ENCODE data around the gene PIK3R5. TPM values are rescaled to one million over a fixed set of nuclear protein-coding genes. Genes with fewer than 3 reads are reported as not detected.
"Not testable (repeated sequence)": the region's sequence is repeated elsewhere in the genome, so short reads cannot be mapped to it uniquely, and the experiment has no call there.

PIK3R5 gene
- total RNA-seq, 1 donor from 2014 or later, result not detected

- peaks cover 2% of the 10 kb centered on the region for H3K27me3 Mint-ChIP-seq (ENCODE audit: low read depth)
- no peaks in the 10 kb centered on the region for H3K9me3 Mint-ChIP-seq (ENCODE audit: low read depth)
- TF ChIP-seq CTCF (IDR thresholded peaks at IDR 0.05), result peak; percentile 82
- DNase-seq (ENCODE audit: low spot score), result no peak
- H3K36me3 Mint-ChIP-seq (ENCODE audit: low read depth), result no peaks in the 10 kb centered on the region
- H3K27ac Mint-ChIP-seq (ENCODE audit: unreplicated experiment), result no peak overlapping the region
- no peak overlapping the region for H3K4me3 Mint-ChIP-seq (ENCODE audit: unreplicated experiment)
- no peaks in the 10 kb centered on the region for H3K4me1 Mint-ChIP-seq (ENCODE audit: low read depth)
Measured at GRCh38 chr17:8994319-8994718, 28.8 kb upstream of the PIK3R5 start.

- no peak overlapping the region for H3K27ac Mint-ChIP-seq (ENCODE audit: unreplicated experiment)
- TF ChIP-seq CTCF (IDR thresholded peaks at IDR 0.05), result peak; percentile 89
- no peaks in the 10 kb centered on the region for H3K4me1 Mint-ChIP-seq (ENCODE audit: low read depth)
- H3K4me3 Mint-ChIP-seq (ENCODE audit: unreplicated experiment), result no peak overlapping the region
- H3K27me3 Mint-ChIP-seq (ENCODE audit: low read depth), result peaks cover 2% of the 10 kb centered on the region
- no peaks in the 10 kb centered on the region for H3K9me3 Mint-ChIP-seq (ENCODE audit: low read depth)
- H3K36me3 Mint-ChIP-seq (ENCODE audit: low read depth), result no peaks in the 10 kb centered on the region
- DNase-seq (ENCODE audit: low spot score), result no peak
Measured at GRCh38 chr17:8991514-8992285, 26.2 kb upstream of the PIK3R5 start.

- not testable (repeated sequence) for H3K36me3 Mint-ChIP-seq (ENCODE audit: low read depth); H3K9me3 Mint-ChIP-seq (ENCODE audit: low read depth); H3K4me1 Mint-ChIP-seq (ENCODE audit: low read depth); DNase-seq (ENCODE audit: low spot score); H3K27ac Mint-ChIP-seq (ENCODE audit: unreplicated experiment); H3K4me3 Mint-ChIP-seq (ENCODE audit: unreplicated experiment); H3K27me3 Mint-ChIP-seq (ENCODE audit: low read depth)
Measured at GRCh38 chr17:8988263-8988935, 22.9 kb upstream of the PIK3R5 start.

GRCh38 chr17:8986295-8986694 lies 20.8 kb upstream of the PIK3R5 start:
- peaks cover 2% of the 10 kb centered on the region for H3K4me1 Mint-ChIP-seq (ENCODE audit: low read depth)
- peaks cover 3% of the 10 kb centered on the region for H3K36me3 Mint-ChIP-seq (ENCODE audit: low read depth)
- no peak overlapping the region for H3K4me3 Mint-ChIP-seq (ENCODE audit: unreplicated experiment)
- H3K9me3 Mint-ChIP-seq (ENCODE audit: low read depth), result peaks cover 9% of the 10 kb centered on the region
- no peak overlapping the region for H3K27ac Mint-ChIP-seq (ENCODE audit: unreplicated experiment)
- H3K27me3 Mint-ChIP-seq (ENCODE audit: low read depth), result peaks cover 2% of the 10 kb centered on the region
- no peak for DNase-seq (ENCODE audit: low spot score)
- TF ChIP-seq CTCF (IDR thresholded peaks at IDR 0.05), result peak; percentile 33

- H3K4me3 Mint-ChIP-seq (ENCODE audit: unreplicated experiment), result no peak overlapping the region
- DNase-seq (ENCODE audit: low spot score), result no peak
- no peak overlapping the region for H3K27ac Mint-ChIP-seq (ENCODE audit: unreplicated experiment)
- TF ChIP-seq CTCF (IDR thresholded peaks at IDR 0.05), result no peak
- H3K4me1 Mint-ChIP-seq (ENCODE audit: low read depth), result peaks cover 4% of the 10 kb centered on the region
- H3K36me3 Mint-ChIP-seq (ENCODE audit: low read depth), result peaks cover 3% of the 10 kb centered on the region
- H3K9me3 Mint-ChIP-seq (ENCODE audit: low read depth), result peaks cover 9% of the 10 kb centered on the region
- H3K27me3 Mint-ChIP-seq (ENCODE audit: low read depth), result peaks cover 2% of the 10 kb centered on the region
Measured at GRCh38 chr17:8985054-8985701, 19.7 kb upstream of the PIK3R5 start.

GRCh38 chr17:8984225-8984624 lies 18.7 kb upstream of the PIK3R5 start:
- H3K27ac Mint-ChIP-seq (ENCODE audit: unreplicated experiment); H3K4me1 Mint-ChIP-seq (ENCODE audit: low read depth); H3K9me3 Mint-ChIP-seq (ENCODE audit: low read depth); H3K4me3 Mint-ChIP-seq (ENCODE audit: unreplicated experiment); DNase-seq (ENCODE audit: low spot score); H3K36me3 Mint-ChIP-seq (ENCODE audit: low read depth); H3K27me3 Mint-ChIP-seq (ENCODE audit: low read depth): not testable (repeated sequence)
